ENCODE results near the gene RER1.

The RER1 gene

DNA sequence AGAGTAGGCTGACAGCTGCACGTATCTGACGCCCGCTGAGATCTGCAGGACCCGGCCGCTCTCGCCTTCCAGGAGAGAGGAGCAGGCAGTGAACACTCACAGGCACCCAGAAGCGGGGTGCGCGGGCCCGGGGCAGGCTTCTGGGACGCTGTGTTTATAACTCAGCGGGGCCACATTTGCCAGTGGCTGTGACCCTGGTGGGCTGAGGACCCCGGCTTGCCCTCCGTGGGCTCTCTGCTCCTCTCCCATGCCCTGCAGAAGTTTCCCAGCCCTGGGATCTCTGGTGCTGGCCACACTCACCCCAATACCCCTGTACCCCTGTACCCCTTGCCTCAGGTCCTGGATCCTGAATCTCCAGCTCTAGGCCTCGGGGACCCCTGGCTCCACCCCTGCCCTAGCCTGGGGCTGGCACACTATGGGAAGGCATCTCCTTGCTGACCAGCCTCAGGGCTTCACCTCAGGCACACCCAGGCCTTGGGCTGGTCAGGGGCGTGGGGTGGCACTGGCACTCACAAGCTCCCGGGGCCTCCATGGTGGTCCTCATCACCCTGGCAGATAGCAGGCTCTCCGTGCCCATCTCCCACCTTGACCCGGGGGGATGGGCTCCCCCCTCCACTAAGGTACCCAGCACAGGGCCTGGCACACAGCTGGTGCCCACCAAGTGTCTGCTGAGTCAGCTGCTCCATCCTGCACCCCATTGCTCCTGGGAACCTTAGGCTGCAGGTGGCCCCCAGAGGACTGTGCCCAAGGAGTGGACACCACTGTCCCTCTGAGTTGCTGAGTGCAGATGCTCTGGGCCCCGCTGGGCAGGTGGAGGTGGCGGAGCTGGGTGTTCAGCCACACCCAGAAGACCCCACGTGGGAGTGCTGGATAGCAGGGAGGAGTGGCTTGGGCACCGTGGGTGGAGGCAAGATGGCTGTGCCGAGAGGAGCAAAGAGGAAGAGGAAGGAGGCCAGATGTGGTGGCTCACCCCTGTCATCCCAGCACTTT is 32.7 kb upstream of the RER1 start:
- no peak overlapping the region for H3K4me3 ChIP-seq
- no peak for DNase-seq (ENCODE audit: low spot score)
- TF ChIP-seq, protein P1, sequence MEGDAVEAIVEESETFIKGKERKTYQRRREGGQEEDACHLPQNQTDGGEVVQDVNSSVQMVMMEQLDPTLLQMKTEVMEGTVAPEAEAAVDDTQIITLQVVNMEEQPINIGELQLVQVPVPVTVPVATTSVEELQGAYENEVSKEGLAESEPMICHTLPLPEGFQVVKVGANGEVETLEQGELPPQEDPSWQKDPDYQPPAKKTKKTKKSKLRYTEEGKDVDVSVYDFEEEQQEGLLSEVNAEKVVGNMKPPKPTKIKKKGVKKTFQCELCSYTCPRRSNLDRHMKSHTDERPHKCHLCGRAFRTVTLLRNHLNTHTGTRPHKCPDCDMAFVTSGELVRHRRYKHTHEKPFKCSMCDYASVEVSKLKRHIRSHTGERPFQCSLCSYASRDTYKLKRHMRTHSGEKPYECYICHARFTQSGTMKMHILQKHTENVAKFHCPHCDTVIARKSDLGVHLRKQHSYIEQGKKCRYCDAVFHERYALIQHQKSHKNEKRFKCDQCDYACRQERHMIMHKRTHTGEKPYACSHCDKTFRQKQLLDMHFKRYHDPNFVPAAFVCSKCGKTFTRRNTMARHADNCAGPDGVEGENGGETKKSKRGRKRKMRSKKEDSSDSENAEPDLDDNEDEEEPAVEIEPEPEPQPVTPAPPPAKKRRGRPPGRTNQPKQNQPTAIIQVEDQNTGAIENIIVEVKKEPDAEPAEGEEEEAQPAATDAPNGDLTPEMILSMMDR (IDR thresholded peaks at IDR 0.05), result no peak
- H3K27ac ChIP-seq, result no peak overlapping the region

DNA sequence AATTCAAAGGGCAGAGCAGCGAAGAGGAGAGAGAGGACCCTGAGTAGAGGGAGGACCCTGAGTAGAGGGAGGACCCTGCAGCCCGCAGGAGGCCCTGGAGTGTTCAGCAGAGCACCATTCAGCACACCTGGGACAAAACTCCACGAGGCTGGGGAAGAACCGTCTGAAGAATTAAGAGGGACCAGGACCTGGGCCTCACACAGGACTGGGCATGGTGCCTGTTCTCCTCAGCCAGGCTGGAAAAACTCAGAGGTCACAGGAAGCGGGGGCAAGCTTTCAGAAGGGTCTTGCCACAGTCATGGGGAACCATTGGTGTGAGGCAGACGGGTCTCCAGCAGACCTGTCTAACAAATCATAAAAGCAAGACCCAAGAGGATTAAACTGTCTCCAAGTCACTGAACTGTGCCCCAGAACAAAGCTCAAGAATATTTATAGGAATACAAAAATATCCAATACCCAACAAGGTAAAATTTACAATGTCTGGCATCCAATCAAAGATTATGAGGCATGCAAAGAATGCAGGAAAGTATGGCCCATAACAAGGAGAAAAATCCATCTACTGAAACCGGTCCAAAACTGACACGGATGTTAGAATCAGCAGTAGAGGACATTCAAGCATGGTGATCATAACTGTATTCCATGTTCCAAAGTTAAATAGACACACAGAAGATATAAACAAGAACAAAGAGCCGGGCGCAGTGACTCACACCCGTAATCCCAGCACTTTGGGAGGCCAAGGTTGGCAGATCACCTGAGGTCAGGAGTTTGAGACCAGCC is 30.9 kb upstream of the RER1 start:
- no peak for DNase-seq (ENCODE audit: low spot score)
- Histone ChIP-seq H3K4me3 (no peak overlapping the region), H3K27ac (no peak overlapping the region)
- TF ChIP-seq, protein P1 (IDR thresholded peaks at IDR 0.05), result no peak

DNA sequence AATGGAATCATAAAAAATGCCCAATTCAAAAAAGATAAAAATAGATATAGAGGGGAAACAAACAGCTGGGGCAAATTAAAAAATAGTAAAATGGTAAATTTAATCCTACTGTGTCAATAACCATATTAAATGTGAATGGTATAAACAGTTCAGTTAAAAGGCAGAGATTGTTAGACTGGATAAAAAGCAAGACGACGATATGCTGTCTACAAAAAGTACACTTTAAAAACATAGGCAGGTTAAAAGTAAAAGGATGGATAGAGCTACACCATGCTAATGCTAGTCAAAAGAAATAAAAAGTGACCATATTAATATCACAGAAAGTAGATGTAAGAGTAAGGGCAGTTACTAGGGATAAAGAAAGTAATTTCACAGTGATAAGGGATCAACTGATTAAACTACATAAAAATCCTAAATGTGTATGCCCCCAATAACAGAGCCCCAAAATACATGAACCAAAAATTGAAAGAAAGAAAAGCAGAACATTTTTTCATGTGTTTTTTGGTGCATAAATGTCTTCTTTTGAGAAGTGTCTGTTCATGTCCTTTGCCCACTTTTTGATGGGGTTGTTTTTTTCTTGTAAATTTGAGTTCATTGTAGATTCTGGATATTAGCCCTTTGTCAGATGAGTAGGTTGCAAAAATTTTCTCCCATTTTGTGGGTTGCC is 27.7 kb upstream of the RER1 start:
- no peak for DNase-seq (ENCODE audit: low spot score)
- Histone ChIP-seq H3K4me3 (no peak overlapping the region), H3K27ac (no peak overlapping the region)
- TF ChIP-seq, protein P1 (IDR thresholded peaks at IDR 0.05), result no peak

DNA sequence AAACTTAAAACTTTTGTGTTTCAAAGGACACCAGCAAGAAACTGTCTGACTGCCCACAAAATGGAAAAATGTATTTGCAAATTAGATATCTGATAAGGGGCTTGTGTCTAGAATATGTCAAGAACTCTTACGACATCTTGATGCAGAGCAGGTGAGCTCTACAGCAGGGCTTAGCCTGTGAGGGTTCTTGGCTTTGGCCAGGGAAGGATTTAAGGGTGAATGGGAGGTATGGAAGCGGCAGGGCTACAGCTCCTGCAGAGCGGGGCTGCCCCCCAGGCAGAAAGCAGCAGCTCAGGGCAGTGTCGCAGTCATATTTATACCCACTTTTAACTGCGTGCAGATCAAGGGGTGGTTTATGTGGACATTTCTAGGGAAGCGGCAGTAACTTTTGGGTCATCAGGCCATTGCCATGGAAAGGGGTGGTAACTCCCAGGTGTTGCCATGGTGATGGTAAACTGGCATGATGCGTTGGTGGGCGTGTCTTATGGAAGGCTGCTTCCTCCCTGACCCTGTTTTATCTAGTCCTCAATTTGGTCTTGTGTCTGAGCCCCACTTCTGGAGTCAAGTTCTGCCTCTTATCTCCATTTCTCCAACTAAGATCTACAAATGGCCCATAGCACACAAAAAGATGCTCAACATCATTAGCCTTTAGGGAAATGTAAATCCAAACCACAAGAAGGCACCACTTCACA is 23.4 kb upstream of the RER1 start:
- Histone ChIP-seq H3K4me3 (no peak overlapping the region), H3K27ac (no peak overlapping the region)
- no peak for DNase-seq (ENCODE audit: low spot score)
- TF ChIP-seq, protein P1 (IDR thresholded peaks at IDR 0.05), result no peak

DNA sequence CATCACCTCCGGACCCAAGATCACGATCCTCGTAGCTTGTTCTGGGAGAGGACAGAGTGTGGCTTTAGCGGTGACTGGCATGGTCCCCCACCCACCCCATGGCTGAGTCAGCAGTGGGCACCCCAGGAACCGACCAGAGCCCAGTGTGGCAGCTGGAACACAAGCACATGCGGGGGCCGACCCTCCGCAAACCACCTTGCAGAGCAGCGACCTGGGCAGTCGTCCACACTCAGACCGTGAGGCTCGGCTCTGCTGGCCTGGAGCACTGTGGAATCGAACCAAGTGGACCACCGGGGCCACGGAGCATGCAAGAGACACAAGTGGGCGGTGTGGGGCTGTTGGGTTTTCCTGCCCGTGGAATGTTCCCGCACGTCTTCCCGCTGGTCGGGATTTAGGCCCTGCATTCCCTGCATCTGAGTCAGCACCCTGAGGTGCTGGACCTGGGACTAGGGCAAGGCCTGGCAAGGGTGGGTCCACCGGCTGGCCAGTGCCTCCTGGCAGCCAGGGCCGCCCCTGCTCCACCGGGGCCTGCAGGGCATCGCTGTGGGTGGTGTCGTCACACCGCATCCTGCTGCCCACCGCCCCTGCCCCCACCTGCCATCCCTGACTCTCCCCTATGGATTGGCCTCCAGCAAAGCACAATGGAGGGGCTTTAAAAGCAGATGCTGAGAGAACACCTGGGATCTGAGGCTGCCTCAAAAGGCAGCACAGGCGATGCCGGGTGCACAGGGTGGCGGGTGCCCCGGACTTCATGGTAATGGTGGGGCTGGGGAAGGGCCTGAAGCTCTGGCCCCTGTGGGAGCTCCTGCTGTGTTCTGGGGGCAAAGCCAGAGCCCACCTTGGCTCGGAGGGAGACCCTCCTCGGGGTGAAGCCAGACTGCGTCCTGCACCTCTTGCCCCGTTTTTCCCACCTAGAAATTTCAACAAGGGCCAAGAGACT is 18.8 kb upstream of the RER1 start:
- no peak for DNase-seq (ENCODE audit: low spot score)
- TF ChIP-seq, protein P1 (IDR thresholded peaks at IDR 0.05), result no peak
- no peak overlapping the region for H3K27ac ChIP-seq
- no peak overlapping the region for H3K4me3 ChIP-seq
